IMR-90 (cell line): Measurements from ENCODE around the gene ELL. TPM values are rescaled to one million over a fixed set of nuclear protein-coding genes. Genes with fewer than 3 reads are reported as not detected.

Experiments used
- ATAC-seq: fragments of 200-7000 bp; cut with Tn5 transposase; 2 replicates; pipeline ENCODE4 v1.9.1; 2020; ENCODE audit warnings: low read depth, mild to moderate bottlenecking, moderate library complexity
- BruUV-seq: library from RNA; stranded (reverse); fragments of 400-500 nt; replicated peaks from 2 replicates; lab custom pipeline; 2021; lab: Mats Ljungman, UMichigan
- CTCF ChIA-PET: fragments of 300-600 bp; formaldehyde crosslinking; extraction: SDS; loops from one replicate; lab custom pipeline; 2021; ENCODE audit warnings: antibody characterized with exemption; lab: Yijun Ruan, JAX
- POLR2A ChIA-PET: fragments of 300-600 bp; sonication (Branson Sonifier 250); formaldehyde crosslinking; loops from one replicate; lab custom pipeline; 2022; ENCODE audit warnings: antibody characterized with exemption; ENCODE audit not compliant: unreplicated experiment; lab: Charles Lee
- DNase-seq: peaks from one replicate; pipeline ENCODE4 v3.0.0; 2013
- H2AFZ ChIP-seq: replicated peaks from 2 replicates; pipeline ENCODE3; 2013; ENCODE audit warnings: low read length, mild to moderate bottlenecking; ENCODE audit not compliant: poor library complexity
- H2AK5ac ChIP-seq: 2 replicates; pipeline ENCODE4 v1.6.1; 2013; ENCODE audit warnings: low read depth, low read length, inconsistent platforms
- H2AK9ac ChIP-seq: replicated peaks from 2 replicates; pipeline ENCODE3; 2013; ENCODE audit warnings: mild to moderate bottlenecking, low read depth, low read length, moderate library complexity; ENCODE audit not compliant: poor library complexity
- H2BK120ac ChIP-seq: 2 replicates; pipeline ENCODE4 v1.6.1; 2013; ENCODE audit warnings: low read depth, low read length, inconsistent platforms
- H2BK15ac ChIP-seq: 3 replicates; pipeline ENCODE4 v1.6.1; 2013; ENCODE audit warnings: low read depth, low read length, inconsistent platforms
- H2BK20ac ChIP-seq: 2 replicates; pipeline ENCODE4 v1.6.1; 2013; ENCODE audit warnings: low read depth, mild to moderate bottlenecking, inconsistent platforms, low read length, moderate library complexity
- H2BK5ac ChIP-seq: 2 replicates; pipeline ENCODE4 v1.6.1; 2013; ENCODE audit warnings: mild to moderate bottlenecking, low read depth, low read length, inconsistent platforms; ENCODE audit not compliant: poor library complexity, severe bottlenecking
- H3K14ac ChIP-seq: replicated peaks from 2 replicates; pipeline ENCODE4 v1.6.1; 2013; ENCODE audit warnings: low read depth, low read length, inconsistent platforms
- H3K18ac ChIP-seq: 2 replicates; pipeline ENCODE4 v1.6.1; 2013; ENCODE audit warnings: low read depth, low read length, control low read depth
- H3K23ac ChIP-seq: 2 replicates; pipeline ENCODE4 v1.6.1; 2013; ENCODE audit warnings: low read depth, low read length, inconsistent platforms
- H3K27ac ChIP-seq: 2 replicates; pipeline ENCODE4 v1.5.1; 2013; ENCODE audit warnings: mild to moderate bottlenecking, control low read depth, low read length; ENCODE audit not compliant: insufficient read depth
- H3K27me3 ChIP-seq: 2 replicates; pipeline ENCODE4 v1.6.1; 2013; ENCODE audit warnings: low read length; ENCODE audit not compliant: control insufficient read depth, insufficient read depth
- H3K36me3 ChIP-seq: 2 replicates; pipeline ENCODE4 v1.6.1; 2013; ENCODE audit warnings: low read length, mixed read lengths; ENCODE audit not compliant: control insufficient read depth, insufficient read depth
- H3K4ac ChIP-seq: 2 replicates; pipeline ENCODE4 v1.6.1; 2013; ENCODE audit warnings: low read depth, low read length, inconsistent platforms
- H3K4me1 ChIP-seq: 2 replicates; pipeline ENCODE4 v1.6.1; 2013; ENCODE audit warnings: low read length, mixed read lengths; ENCODE audit not compliant: control insufficient read depth, insufficient read depth
- H3K4me2 ChIP-seq: 2 replicates; pipeline ENCODE4 v1.6.1; 2013; ENCODE audit warnings: low read depth, mild to moderate bottlenecking, control low read depth, low read length, moderate library complexity
- H3K4me3 ChIP-seq: 2 replicates; pipeline ENCODE4 v1.5.1; 2013; ENCODE audit warnings: low read depth, mild to moderate bottlenecking, control low read depth, low read length, moderate library complexity; ENCODE audit not compliant: insufficient read depth
- H3K56ac ChIP-seq: 2 replicates; pipeline ENCODE4 v1.6.1; 2013; ENCODE audit warnings: low read length, inconsistent platforms; ENCODE audit not compliant: insufficient read depth; ENCODE audit errors: extremely low read depth
- H3K79me1 ChIP-seq, 2 experiments: 2 replicates each; pipeline ENCODE4 v1.6.1; 2013; ENCODE audit warnings: low read length in 2 of 2, inconsistent platforms in 1 of 2, low read depth in 1 of 2
- H3K9ac ChIP-seq: 2 replicates; pipeline ENCODE4 v1.6.1; 2013; ENCODE audit warnings: low read depth, low read length, control low read depth
- H3K9me1 ChIP-seq: 2 replicates; pipeline ENCODE4 v1.6.1; 2013; ENCODE audit warnings: low read length, inconsistent platforms; ENCODE audit not compliant: insufficient read depth
- H3K9me3 ChIP-seq: 2 replicates; pipeline ENCODE4 v1.6.1; 2013; ENCODE audit warnings: low read length; ENCODE audit not compliant: control insufficient read depth, insufficient read depth
- H4K20me1 ChIP-seq: 2 replicates; pipeline ENCODE4 v1.6.1; 2013; ENCODE audit warnings: low read length, inconsistent platforms; ENCODE audit not compliant: insufficient read depth
- H4K5ac ChIP-seq: 2 replicates; pipeline ENCODE4 v1.6.1; 2013; ENCODE audit warnings: mild to moderate bottlenecking, low read depth, low read length, control low read depth
- H4K8ac ChIP-seq, 2 experiments: 2 replicates each; pipeline ENCODE4 v1.6.1; 2013; ENCODE audit warnings: low read depth in 2 of 2, low read length in 2 of 2, control low read depth in 1 of 2, inconsistent platforms in 1 of 2
- H4K91ac ChIP-seq: 2 replicates; pipeline ENCODE4 v1.6.1; 2013; ENCODE audit warnings: low read depth, low read length, inconsistent platforms; ENCODE audit not compliant: insufficient read depth
- ELK1 ChIP-seq: fragments of 150-350 bp; IDR thresholded peaks from 2 replicates; pipeline ENCODE4 v1.6.1; 2016; ENCODE audit warnings: low read depth, mild to moderate bottlenecking, low read length, moderate library complexity, borderline replicate concordance
- MAZ ChIP-seq: IDR thresholded peaks from 2 replicates; pipeline ENCODE4 v1.6.1; 2012; ENCODE audit warnings: low read depth, mild to moderate bottlenecking, low read length, improper control_type of control experiment, moderate library complexity, borderline replicate concordance
- RAD21 ChIP-seq: IDR thresholded peaks from 2 replicates; pipeline ENCODE4 v1.6.1; 2012; ENCODE audit warnings: low read length, improper control_type of control experiment
- SMC3 ChIP-seq: fragments of 150-350 bp; IDR thresholded peaks from 2 replicates; pipeline ENCODE4 v1.6.1; 2016; ENCODE audit warnings: low read depth, mild to moderate bottlenecking, antibody characterized with exemption, low read length, moderate library complexity
- WGBS, 2 experiments: methylation state at CpG; one replicate each; pipeline versions ENCODE4 v1.1.5 to v1.1.7; 2013; ENCODE audit warnings: missing lambda C conversion rate in 2 of 2; ENCODE audit not compliant: insufficient read length in 1 of 2; ENCODE audit errors: extremely low coverage in 2 of 2; 5-methylcytosine and 5-hydroxymethylcytosine counted together
- dilution Hi-C: fragments of 300-500 bp; cut with HindIII; formaldehyde crosslinking; loops from one replicate; pipeline ENCODE4 v1.14.3; 2018; ENCODE audit warnings: low sequenced_read_pairs; ENCODE audit not compliant: unreplicated experiment
- in situ Hi-C: fragments of 300-500 bp; cut with MboI; formaldehyde crosslinking; loops from 3 replicates; pipeline ENCODE4 v1.14.3; 2019; ENCODE audit warnings: low sequenced_read_pairs, inconsistent platforms, mixed read lengths
- intact Hi-C: fragments of 100-400 bp; cut with micrococcal nuclease; formaldehyde crosslinking; loops from 2 replicates; pipeline ENCODE4 v1.10.0; 2022
- polyA plus RNA-seq, 3 experiments: library from polyadenylated mRNA; depleted of rRNA; stranded (reverse); fragments of >200 nt; gene quantifications; 2 replicates each; pipeline ENCODE4 v1.2.3, GENCODE V29; 2012; ENCODE audit warnings: low replicate concordance in 1 of 3
- total RNA-seq: library from RNA; depleted of rRNA; stranded (reverse); fragments of >200 nt; gene quantifications from 2 replicates; pipeline ENCODE4 v1.2.3, GENCODE V29; 2012

The ELL gene
- total and polyA plus RNA-seq, 2 of the 4 experiments (the other 2 are of a cell fraction), result 6.3 to 13.1 TPM

GRCh38 chr19:18428173-18428786, 93.6 kb downstream of the ELL start:
- H4K8ac ChIP-seq, result no peak overlapping the region
- no peak overlapping the region; the same call in 1 of the 2 replicates for H3K27ac ChIP-seq
- H3K9me3 ChIP-seq, result no peaks in the 10 kb centered on the region
- no peak overlapping the region for H2BK5ac ChIP-seq
- no peak overlapping the region for H2BK120ac ChIP-seq
- H3K4me1 ChIP-seq, result peaks cover 18% of the 10 kb centered on the region
- H2BK15ac ChIP-seq, result no peak overlapping the region
- BruUV-seq, result no TSS peak
- no peak overlapping the region for H3K14ac ChIP-seq
- no peak overlapping the region for H3K18ac ChIP-seq
- H2AFZ ChIP-seq, result peak overlapping the region; percentile 86
- H3K9ac ChIP-seq, result no peak overlapping the region
- ChIA-PET POLR2A (no interaction called here), CTCF (no interaction called here)
- DNase-seq (no peak), ATAC-seq (no peak)
- peak overlapping the region; percentile 29 for H2AK9ac ChIP-seq
- intact Hi-C loops, result no loop called here
- dilution Hi-C loops, result no loop called here
- no peak overlapping the region for H4K91ac ChIP-seq
- H3K4ac ChIP-seq, result no peak overlapping the region
- no peak overlapping the region for H2AK5ac ChIP-seq
- no peak overlapping the region for H2BK20ac ChIP-seq
- no peak for TF ChIP-seq MAZ
- TF ChIP-seq ELK1, result no peak
- TF ChIP-seq RAD21, result no peak
- TF ChIP-seq SMC3, result no peak
- H3K36me3 ChIP-seq, result no peaks in the 10 kb centered on the region; the same call in 1 of the 2 replicates
- peaks cover 50% of the 10 kb centered on the region for H4K20me1 ChIP-seq
- H3K23ac ChIP-seq, result no peak overlapping the region
- no peak overlapping the region for H3K4me3 ChIP-seq
- peaks cover 15% of the 10 kb centered on the region for H3K9me1 ChIP-seq
- no peak overlapping the region for H3K56ac ChIP-seq
- 69% methylated on average over 6 of the region's 17 CpGs; no CpG with 5 or more reads in 1 of the 2 experiments for WGBS, 2 experiments
- no peak overlapping the region for H3K4me2 ChIP-seq
- no peaks in the 10 kb centered on the region for H3K27me3 ChIP-seq
- H4K5ac ChIP-seq, result no peak overlapping the region
- peaks cover 9 to 68% of the 10 kb centered on the region in 2 experiments for H3K79me1 ChIP-seq
- in situ Hi-C loops, result no loop called here
